ENCODE data around the gene MUC16.
"Not testable (repeated sequence)": the region's sequence is repeated elsewhere in the genome, so short reads cannot be mapped to it uniquely, and the experiment has no call there.

Gene MUC16

DNA sequence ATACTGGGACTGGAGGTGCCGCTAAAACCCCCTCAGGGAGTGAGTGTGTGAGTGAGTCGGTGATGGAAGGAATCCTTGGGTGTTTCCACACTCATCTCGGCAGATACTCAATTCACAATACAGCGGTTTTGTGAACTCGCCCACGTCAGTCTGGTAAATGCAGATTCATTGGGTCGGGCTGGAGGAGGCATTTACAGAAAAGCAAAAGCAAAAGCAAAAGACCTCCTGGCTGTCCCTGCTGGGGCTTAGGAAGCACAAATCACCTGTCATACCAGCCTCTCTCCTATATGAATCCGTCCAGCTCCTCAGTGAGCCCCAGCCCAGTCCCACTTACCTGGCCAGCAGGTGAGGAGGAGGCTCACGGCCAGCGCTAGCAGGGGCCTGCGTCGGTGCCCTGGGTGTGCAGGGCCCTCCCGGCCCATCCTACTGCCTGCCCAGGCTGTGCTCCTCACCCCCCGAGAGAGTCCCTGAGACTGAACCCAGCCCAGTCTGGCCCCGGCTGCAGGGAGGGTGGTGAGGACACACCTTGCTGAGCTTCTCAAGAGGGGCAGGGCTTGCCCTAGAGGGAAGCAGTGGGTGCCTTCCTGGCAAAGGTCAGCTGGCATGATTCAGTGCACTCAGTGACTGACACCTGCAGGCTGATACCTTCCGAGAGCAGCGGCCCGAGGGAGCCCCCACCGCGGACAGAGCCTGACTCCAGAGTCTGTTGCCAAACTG, at the start of gene MUC16:
TSS of gene MUC16 (minus strand) at position 475 of the 717 bp plus-strand sequence.
- DNase-seq = no peak

DNA sequence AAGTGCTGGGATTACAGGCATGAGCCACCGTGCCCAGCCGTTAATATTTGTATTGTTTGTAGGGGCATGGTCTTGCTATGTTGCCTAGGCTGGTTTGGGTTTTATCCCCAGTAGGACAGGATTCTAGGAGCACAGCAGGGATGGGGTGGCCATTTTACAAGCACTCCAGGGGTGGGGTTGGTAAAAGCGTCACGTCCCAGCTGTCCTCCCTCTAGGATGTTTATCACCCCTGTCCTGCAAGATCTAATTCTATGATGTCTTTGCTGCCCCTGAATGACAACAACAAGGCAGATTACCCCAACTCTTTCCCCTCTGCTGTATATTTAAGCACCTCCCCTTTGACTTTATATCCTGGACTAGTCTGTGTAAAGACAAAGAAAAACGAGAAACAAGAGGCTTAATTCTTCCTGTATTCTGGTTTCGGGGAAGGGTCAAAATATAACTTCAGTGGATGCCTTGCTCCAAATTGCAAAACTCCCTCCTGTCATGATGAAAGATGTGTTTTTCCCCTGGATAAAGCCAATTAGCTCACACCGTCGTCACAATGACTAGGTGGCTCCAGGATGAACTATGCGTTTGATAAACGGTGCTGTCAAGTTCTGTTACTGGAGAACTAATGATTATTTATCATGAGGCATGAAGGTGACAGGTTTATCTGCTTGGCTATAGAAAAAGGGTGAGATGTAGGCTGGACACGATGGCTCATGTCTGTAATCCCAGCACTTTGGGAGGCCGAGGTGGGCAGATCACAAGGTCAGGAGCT, 48.9 kb upstream of the MUC16 start:
- DNase-seq = no peak

- DNase-seq = no peak
Observed at GRCh38 chr19:9057505-9058258, 47.5 kb upstream of the MUC16 start.

DNA sequence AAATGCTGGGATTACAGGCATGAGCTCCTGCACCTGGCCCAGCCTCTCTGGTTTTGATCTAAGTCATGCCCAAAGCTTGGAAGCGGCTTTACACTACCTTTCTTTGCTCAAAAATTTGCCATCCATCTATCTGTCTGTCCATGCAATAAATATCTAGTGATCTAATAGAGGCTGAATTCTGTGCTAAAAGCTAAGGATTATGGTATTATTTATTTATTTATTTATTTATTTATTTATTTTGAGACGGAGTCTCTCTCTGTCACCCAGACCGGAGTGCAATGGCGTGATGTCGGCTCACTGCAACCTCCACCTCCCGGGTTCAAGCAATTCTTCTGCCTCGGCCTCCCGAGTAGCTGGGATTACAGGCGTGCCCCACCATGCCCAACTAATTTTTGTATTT, 45.9 kb upstream of the MUC16 start:
- not testable (repeated sequence) for DNase-seq

DNA sequence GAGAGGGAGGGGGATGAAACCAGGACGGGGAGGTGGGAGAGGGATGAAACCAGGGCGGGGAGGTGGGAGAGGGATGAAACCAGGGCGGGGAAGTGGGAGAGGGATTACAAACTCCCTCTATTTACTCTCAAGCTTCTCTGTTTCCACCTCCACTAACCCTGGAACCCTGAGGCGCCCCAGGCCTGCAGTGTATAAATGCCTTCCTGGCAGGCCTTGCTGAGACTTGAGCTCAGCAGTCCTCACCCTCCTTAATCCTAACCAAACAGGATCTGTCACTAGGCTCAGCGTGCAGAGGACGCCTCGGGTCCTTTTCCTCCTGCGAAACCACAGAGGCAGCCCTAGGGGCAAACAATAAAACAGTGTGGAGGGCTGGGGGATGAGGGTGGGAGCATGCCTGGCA, 44.6 kb upstream of the MUC16 start:
- no peak for DNase-seq

GRCh38 chr19:9054207-9054606, 44.0 kb upstream of the MUC16 start:
- no peak for DNase-seq

GRCh38 chr19:9053674-9054073, 43.5 kb upstream of the MUC16 start:
- DNase-seq = not testable (repeated sequence)

DNA sequence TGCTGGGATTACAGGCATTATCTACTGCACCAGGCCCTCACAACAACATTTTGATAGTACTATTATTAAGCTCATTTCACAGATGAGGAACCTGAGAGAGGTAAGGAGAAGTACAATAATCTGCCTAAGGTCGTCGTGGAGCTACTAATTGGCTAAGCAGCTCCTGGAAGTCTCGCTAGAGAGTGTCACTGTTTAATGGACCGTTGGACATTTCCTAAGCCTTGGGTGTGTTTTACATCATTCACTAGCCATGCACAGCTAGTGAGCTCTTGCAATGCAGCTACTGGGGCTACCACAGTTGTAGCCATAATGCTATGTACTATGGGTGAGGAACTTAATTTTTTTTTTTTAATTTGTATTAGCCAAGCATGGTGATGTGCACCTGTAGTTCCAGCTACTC, 42.7 kb upstream of the MUC16 start:
- no peak for DNase-seq

- no peak for DNase-seq
Observed at GRCh38 chr19:9046694-9047093, 36.5 kb upstream of the MUC16 start.

GRCh38 chr19:9044449-9044848, 34.2 kb upstream of the MUC16 start:
- no peak for DNase-seq

DNA sequence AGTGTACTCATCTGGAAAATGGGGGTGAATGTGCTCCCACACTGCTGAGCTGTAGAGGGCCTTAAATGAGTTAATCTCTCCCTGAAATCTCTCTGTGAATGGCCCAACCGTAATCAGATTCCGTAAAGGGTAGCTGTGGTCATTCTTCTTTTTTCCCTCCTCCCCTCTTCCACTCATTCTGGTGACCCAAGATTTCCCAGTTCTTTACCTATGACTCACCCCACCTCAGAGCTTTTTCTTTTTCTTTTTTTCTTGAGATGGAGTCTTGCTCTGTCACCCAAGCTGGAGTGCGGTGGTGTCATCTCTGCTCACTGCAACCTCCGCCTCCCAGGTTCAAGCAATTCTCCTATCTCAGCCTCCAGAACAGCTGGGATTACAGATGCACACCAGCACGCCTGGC, 33.3 kb upstream of the MUC16 start:
- DNase-seq = no peak

DNA sequence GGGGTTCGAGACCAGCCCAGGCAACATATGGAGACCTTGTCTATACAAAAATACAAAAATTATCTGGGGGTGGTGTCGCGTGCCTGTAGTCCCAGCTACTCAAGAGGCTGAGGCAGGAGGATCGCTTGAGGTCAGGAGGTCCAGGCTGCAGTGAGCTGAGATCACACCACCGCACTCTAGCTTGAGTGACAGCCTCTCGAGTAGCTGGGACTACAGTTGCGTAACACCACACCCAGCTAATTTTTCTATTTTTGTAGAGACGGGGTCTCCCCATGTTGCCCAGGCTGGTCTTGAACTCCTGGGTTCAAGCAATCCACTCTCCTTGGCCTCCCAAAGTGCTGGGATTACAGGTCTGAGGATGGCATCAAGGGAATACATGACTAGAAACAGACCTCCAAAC, 30.8 kb upstream of the MUC16 start:
- DNase-seq = no peak

GRCh38 chr19:9040131-9040530, 29.9 kb upstream of the MUC16 start:
- DNase-seq = no peak

- no peak for DNase-seq
Observed at GRCh38 chr19:9039728-9040127, 29.5 kb upstream of the MUC16 start.

DNA sequence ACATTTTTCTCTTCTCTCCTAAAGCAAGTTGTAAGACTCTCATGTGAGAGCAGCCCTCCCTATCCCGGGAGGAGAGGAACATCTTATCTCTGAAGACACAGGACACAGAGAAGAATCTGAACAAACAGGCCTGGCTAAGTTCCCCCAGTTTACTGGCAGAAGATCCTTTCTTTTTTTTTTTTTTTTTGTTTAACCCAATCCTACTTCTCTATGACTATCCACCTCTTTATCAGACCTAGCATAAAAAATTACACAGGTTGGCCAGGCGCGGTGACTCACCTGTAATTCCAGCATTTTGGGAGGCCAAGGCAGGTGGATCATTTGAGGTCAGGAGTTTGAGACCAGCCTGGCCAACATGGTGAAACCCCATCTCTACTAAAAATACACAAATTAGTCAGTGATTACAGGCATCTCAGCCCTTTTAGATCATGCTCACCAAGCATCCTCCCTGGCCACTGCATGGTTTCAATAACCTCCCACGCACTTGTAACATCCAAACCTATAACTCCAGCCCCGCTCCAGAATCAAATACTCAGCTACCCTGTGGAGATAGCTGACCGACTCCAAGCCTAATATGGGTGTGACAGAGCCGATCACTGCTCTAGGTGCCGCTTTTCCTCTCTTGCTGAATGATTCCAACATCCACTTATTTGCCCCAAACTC, 27.3 kb upstream of the MUC16 start:
- no peak for DNase-seq

DNA sequence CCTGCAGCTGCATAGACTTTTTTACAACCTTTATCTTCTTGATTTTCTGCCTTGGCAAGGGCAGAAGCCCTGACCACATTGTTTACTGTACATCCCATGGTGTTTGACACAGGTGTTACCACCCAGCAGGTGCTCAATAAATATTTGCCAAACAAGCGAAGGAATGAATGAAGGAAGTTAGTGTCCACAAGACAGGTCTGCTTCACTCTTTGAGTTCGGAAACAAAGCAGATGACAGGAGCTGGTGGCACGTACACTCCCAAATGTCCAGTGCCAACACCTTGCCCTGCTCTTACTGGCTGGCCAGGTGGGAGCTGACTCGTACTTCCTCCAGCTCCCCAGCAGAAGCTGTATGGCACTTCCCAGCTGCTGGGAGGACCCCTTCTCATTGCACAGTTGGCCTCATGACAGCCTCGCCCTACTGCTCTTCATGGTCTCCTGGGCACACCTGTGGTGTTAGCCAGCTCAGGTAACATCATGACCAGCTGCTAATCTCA, 22.0 kb upstream of the MUC16 start:
- DNase-seq = no peak

DNA sequence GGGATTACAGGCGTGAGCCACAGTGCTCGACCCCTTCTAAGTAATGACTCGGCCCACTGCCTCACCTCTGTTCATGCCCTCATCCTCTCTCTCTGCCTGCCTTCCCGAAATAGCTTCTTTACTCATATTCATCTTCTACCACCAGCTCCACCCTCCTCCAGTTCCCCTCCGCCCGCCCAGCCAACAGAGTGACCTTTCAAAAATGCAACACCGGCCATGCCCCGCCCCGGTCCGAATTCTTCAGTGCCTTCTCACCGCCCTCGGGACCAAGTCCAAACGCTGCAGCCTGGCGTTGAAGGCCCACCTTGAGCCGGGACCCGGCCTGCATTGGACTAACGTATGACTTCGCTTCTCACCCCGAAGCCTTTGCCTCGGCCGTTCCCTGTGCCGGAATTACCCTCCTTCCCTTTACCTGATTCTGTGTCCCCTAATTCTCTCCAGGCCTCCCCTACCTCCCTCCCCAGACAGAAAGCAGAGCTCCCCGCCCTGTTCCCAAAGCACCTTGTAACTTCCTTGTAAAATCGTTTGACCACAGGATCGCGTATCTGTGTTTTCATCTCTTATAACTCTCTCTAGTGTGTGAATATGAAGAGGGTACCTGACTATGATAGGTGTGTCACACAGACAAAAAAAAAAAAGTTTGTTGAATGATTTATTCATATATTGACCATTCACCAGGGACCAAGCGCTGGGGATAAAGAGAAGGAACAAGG, 8.1 kb upstream of the MUC16 start:
- no peak for DNase-seq

- DNase-seq = no peak
Observed at GRCh38 chr19:9014803-9015202, 4.6 kb upstream of the MUC16 start.

- no peak for DNase-seq
Observed at GRCh38 chr19:9013988-9014387, 3.8 kb upstream of the MUC16 start.

GRCh38 chr19:9011875-9012274, 1.7 kb upstream of the MUC16 start:
- no peak for DNase-seq

- no peak for DNase-seq
Observed at GRCh38 chr19:9010693-9011092, 484 bp upstream of the MUC16 start.

- DNase-seq = no peak
Observed at GRCh38 chr19:9009431-9009830, 778 bp downstream of the MUC16 start.

All from fibroblast of skin of right biceps (primary cell).